Activated naive CD8-positive, alpha-beta T cell treated with anti-CD3 and anti-CD28 coated beads, Interleukin-2, amount 50 U/mL, for 24 hours (primary cell): ENCODE data around the gene CLDN12.
"Not testable (repeated sequence)": the region's sequence is repeated elsewhere in the genome, so short reads cannot be mapped to it uniquely, and the experiment has no call there.

ENCODE experiments used
- ATAC-seq: fragments of 150-1000 bp; cut with Tn5 transposase; one replicate; pipeline ENCODE4 v1.10.0; 2021
- DNase-seq: peaks from one replicate; pipeline ENCODE4 v3.0.0; 2021
- H3K27ac Mint-ChIP-seq: one replicate; pipeline ENCODE4 v1.8.0; 2021; ENCODE audit warnings: mild to moderate bottlenecking, mixed read lengths
- H3K27me3 Mint-ChIP-seq: one replicate; pipeline ENCODE4 v1.8.0; 2021; ENCODE audit warnings: mixed read lengths
- H3K36me3 Mint-ChIP-seq: one replicate; pipeline ENCODE4 v1.8.0; 2021; ENCODE audit warnings: low read depth, mixed read lengths
- H3K4me1 Mint-ChIP-seq: one replicate; pipeline ENCODE4 v1.8.0; 2021; ENCODE audit warnings: mixed read lengths
- H3K4me3 Mint-ChIP-seq: one replicate; pipeline ENCODE4 v1.8.0; 2021; ENCODE audit warnings: mild to moderate bottlenecking, moderate library complexity, mixed read lengths
- H3K9me3 Mint-ChIP-seq: one replicate; pipeline ENCODE4 v1.8.0; 2021; ENCODE audit warnings: mixed read lengths

The CLDN12 gene

DNA sequence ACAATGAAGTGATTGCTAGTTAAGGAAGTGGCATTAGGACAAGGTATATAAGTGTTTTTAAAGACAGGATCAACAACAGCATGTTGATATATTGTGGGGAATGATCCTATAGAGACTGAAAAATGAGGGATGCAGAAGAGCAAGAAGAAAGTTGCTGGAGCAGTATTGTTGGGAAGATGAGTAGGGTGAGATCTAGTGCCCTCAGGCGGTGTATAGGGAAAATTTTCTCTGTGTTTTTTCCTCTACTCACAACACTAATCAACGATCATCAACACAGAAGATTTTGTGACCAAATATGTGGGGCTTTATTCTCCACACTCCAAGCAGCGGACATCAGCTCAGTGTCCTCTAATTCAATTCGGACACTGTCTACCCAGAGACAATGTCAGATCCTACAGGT is 56.6 kb downstream of the CLDN12 start:
- Mint-ChIP-seq H3K27me3 (peaks cover 7% of the 10 kb centered on the region), H3K9me3 (peaks cover 10% of the 10 kb centered on the region), H3K36me3 (peaks cover 6% of the 10 kb centered on the region), H3K27ac (no peak overlapping the region), H3K4me1 (peaks cover 14% of the 10 kb centered on the region), H3K4me3 (no peak overlapping the region)
- no peak for ATAC-seq
- no peak for DNase-seq

- Mint-ChIP-seq H3K36me3 (peaks cover 11% of the 10 kb centered on the region), H3K9me3 (peaks cover 18% of the 10 kb centered on the region), H3K27ac (no peak overlapping the region), H3K27me3 (peaks cover 2% of the 10 kb centered on the region), H3K4me1 (peaks cover 9% of the 10 kb centered on the region), H3K4me3 (no peak overlapping the region)
- DNase-seq (no peak), ATAC-seq (peak; percentile 20)
Observed at GRCh38 chr7:90461219-90461618, 58.0 kb downstream of the CLDN12 start.

GRCh38 chr7:90463151-90463628 is 59.9 kb downstream of the CLDN12 start:
- H3K4me3 Mint-ChIP-seq, result peak overlapping the region; percentile 44
- not testable (repeated sequence) for H3K27me3 Mint-ChIP-seq, H3K4me1 Mint-ChIP-seq, ATAC-seq, DNase-seq
- peaks cover 18% of the 10 kb centered on the region for H3K9me3 Mint-ChIP-seq
- peaks cover 11% of the 10 kb centered on the region for H3K36me3 Mint-ChIP-seq
- peak overlapping the region; percentile 3 for H3K27ac Mint-ChIP-seq
